ENCODE measurements around the gene VPS35.

Gene VPS35

DNA sequence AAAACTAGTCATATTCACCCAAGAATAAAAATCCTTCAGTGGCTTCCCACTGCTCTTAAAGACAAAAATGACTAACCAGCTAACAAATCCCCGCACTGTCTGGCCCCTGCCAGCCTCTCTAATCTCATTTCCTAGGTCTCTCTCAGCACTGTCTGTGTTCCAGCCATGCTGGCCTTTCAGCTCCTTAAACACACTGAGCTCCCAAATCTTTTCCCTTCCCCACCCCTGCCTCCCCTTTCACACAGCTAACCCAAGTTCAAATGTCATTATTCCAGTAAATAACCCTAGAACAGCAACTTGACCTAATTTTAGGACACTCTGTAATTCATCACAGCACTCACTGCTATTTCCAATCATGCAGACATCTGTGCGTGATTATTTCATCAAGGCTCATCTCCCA is 75.6 kb downstream of the VPS35 start:
- Histone ChIP-seq H3K27me3 (no peaks in the 10 kb centered on the region), H3K9me3 (no peaks in the 10 kb centered on the region), H3K4me1 (no peaks in the 10 kb centered on the region), H3K4me3 (ENCODE audit: low read depth, low read length) (no peak overlapping the region), H3K36me3 (peaks cover 52% of the 10 kb centered on the region)
- DNase-seq = no peak
- no peak for TF ChIP-seq CTCF (IDR thresholded peaks at IDR 0.05; ENCODE audit: low read depth, low read length)

DNA sequence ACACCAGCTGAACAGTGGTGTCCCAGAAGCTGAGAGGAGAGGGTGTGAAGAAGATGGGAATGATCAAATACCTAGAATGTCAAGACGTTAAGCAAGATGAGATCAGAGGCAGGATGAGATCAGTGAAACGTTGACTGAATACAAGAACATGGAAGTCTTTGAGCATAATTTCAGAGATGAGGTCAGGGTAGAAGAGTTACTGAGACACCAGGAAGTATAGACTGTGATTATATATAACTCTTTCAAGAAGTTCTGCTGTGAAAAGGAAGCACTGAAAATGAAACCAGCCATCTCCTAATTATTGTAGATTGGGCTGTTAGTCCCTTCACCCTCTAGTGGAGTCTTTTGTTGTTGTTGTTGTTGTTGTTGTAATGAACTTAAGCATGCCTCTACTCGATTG is 76.9 kb downstream of the VPS35 start:
- H3K27me3 ChIP-seq = no peaks in the 10 kb centered on the region
- no peak overlapping the region for H3K4me3 ChIP-seq (ENCODE audit: low read depth, low read length)
- DNase-seq = no peak
- H3K4me1 ChIP-seq = no peaks in the 10 kb centered on the region
- peaks cover 59% of the 10 kb centered on the region for H3K36me3 ChIP-seq
- TF ChIP-seq CTCF (IDR thresholded peaks at IDR 0.05; ENCODE audit: low read depth, low read length) = no peak
- no peaks in the 10 kb centered on the region for H3K9me3 ChIP-seq

DNA sequence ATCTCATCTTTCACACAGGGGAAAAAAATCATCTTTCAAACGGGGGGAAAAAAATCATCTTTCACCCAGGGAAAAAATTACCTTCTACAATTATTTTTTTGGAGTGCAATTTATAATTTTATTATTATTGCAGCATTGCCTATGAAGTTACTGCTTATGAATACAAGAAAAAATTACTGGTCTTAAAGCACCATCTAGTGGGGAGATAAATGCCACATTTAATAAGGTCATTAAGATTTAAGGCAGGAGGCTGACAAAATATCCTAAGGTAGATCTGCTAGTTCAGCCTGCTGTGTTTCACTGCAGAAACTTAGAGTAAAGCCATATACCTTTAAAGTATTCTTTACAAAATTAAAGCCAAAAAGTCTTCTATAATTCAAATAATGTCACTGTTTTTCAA is 81.4 kb downstream of the VPS35 start:
- DNase-seq = no peak
- H3K36me3 ChIP-seq = peaks cover 53% of the 10 kb centered on the region
- no peaks in the 10 kb centered on the region for H3K27me3 ChIP-seq
- no peaks in the 10 kb centered on the region for H3K9me3 ChIP-seq
- H3K4me3 ChIP-seq (ENCODE audit: low read depth, low read length) = no peak overlapping the region
- H3K4me1 ChIP-seq = no peaks in the 10 kb centered on the region
- peak; percentile 39 for TF ChIP-seq CTCF (IDR thresholded peaks at IDR 0.05; ENCODE audit: low read depth, low read length)

DNA sequence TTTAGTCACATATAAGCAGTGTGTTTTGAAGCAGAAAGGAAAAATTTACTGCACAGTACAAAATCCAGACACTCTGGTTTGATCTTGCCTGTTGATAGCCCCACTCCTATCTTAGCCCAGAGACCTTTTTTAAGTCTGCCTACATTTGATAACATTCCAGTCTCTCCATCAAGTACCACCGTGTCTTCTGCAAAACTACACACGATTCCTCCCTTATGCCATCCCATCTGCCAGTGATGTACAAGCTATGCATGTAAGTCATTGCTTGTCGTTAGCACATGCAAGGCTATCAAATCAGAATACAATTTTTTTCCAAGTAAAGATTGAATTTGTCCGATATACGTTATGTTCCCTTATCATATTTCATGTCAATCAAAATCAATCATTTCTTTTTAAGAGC is 82.7 kb downstream of the VPS35 start:
- Histone ChIP-seq H3K9me3 (no peaks in the 10 kb centered on the region), H3K36me3 (peaks cover 46% of the 10 kb centered on the region), H3K27me3 (no peaks in the 10 kb centered on the region), H3K4me3 (ENCODE audit: low read depth, low read length) (no peak overlapping the region), H3K4me1 (no peaks in the 10 kb centered on the region)
- TF ChIP-seq CTCF (IDR thresholded peaks at IDR 0.05; ENCODE audit: low read depth, low read length) = no peak
- DNase-seq = no peak
